ENCODE data around the gene ONECUT3. TPM values are rescaled to one million over a fixed set of nuclear protein-coding genes. Genes with fewer than 3 reads are reported as not detected.

The ONECUT3 gene
- total and polyA plus RNA-seq, 9 of the 15 experiments (the other 6 are each of a cell fraction or from before 2014, with no cell fraction given): not detected

DNA sequence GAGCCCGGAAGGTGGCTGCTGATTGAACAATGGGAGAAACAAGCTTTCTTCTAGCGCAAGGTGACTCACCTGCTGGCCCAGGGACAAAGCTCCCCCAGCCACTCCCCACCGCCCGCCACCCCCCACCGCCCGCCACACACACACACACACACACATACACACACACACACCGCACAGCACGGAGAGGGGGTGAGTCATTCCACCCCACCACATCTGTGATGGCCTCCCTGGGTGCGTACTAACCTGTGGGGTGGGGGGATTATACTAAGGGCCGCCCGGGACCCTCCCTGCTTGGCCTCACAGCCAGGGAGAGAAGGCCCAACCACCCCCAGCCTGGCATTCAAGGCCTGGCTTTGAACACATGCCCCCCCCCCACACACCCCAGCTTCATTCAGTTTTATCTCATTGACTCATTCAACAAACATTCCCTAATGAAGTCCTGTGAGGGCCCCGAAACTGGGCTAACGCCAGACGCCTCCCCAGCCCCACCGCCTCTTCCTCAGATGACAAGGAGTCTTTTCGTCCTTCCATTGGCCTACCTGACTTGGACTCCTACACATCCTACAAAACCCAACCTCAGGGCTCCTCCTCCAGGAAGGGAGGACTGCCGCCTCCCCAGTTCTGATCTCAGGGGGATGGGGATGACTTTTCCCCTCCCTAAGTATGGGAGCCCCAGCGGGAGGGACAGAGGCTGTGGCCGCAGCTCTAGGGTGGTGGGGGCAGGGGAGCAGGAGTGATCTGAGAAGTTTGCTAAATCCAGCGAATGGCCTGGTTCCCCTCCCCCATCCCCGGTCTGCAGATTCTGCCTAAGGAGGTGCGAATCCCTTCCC lies 5.8 kb upstream of the ONECUT3 start (continued):
- TF ChIP-seq LARP7 (IDR thresholded peaks at IDR 0.05) (no peak), HDAC3 (IDR thresholded peaks at IDR 0.05; ENCODE audit: borderline replicate concordance, partially characterized antibody) (no peak), ZNF143 (CRISPR knock-in tag; IDR thresholded peaks at IDR 0.05) (no peak), CBX5 (IDR thresholded peaks at IDR 0.05; ENCODE audit: borderline replicate concordance, low read depth) (peak; percentile 51; the same call in 1 of the 2 replicates), PTRF (tag; IDR thresholded peaks at IDR 0.05) (no peak), TAL1 (IDR thresholded peaks at IDR 0.05) (no peak), BRD9 (IDR thresholded peaks at IDR 0.05; ENCODE audit: low read depth, partially characterized antibody) (no peak), ZNF76 (CRISPR knock-in tag; IDR thresholded peaks at IDR 0.05; ENCODE audit: borderline replicate concordance) (no peak), NRF1 (conservative IDR thresholded peaks at IDR 0.05 in 1 of 2, IDR thresholded peaks at IDR 0.05 in 1 of 2) (peak in 1 of 2 experiments; percentile 37; a peak in 2 of 4 replicates), FUS (optimal IDR thresholded peaks at IDR 0.05; ENCODE audit: low read depth, low read length) (no peak), NR2C1 (IDR thresholded peaks at IDR 0.05) (no peak; the same call in 1 of the 2 replicates), NR2C1 (tag; IDR thresholded peaks at IDR 0.05) (no peak), ZNF561 (CRISPR knock-in tag; conservative IDR thresholded peaks at IDR 0.05) (no peak), FOXP1 (CRISPR knock-in tag; IDR thresholded peaks at IDR 0.05) (no peak)
- TF ChIP-seq, protein P1, sequence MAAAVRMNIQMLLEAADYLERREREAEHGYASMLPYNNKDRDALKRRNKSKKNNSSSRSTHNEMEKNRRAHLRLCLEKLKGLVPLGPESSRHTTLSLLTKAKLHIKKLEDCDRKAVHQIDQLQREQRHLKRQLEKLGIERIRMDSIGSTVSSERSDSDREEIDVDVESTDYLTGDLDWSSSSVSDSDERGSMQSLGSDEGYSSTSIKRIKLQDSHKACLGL (CRISPR knock-in tag; IDR thresholded peaks at IDR 0.05; ENCODE audit: borderline replicate concordance, poor library complexity, severe bottlenecking): no peak
- TF ChIP-seq, protein P2, sequence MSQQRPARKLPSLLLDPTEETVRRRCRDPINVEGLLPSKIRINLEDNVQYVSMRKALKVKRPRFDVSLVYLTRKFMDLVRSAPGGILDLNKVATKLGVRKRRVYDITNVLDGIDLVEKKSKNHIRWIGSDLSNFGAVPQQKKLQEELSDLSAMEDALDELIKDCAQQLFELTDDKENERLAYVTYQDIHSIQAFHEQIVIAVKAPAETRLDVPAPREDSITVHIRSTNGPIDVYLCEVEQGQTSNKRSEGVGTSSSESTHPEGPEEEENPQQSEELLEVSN (IDR thresholded peaks at IDR 0.05; ENCODE audit: borderline replicate concordance in 1 of 2, extremely low read depth in 1 of 2, insufficient read depth in 1 of 2, insufficient read length in 1 of 2, low read depth in 1 of 2, low read length in 1 of 2, poor library complexity in 1 of 2, severe bottlenecking in 1 of 2): peak in 1 of 2 experiments; percentile 15
- TF ChIP-seq, protein P3, sequence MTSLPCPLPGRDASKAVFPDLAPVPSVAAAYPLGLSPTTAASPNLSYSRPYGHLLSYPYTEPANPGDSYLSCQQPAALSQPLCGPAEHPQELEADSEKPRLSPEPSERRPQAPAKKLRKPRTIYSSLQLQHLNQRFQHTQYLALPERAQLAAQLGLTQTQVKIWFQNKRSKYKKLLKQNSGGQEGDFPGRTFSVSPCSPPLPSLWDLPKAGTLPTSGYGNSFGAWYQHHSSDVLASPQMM (CRISPR knock-in tag; IDR thresholded peaks at IDR 0.05): no peak
- TF ChIP-seq, protein P4, sequence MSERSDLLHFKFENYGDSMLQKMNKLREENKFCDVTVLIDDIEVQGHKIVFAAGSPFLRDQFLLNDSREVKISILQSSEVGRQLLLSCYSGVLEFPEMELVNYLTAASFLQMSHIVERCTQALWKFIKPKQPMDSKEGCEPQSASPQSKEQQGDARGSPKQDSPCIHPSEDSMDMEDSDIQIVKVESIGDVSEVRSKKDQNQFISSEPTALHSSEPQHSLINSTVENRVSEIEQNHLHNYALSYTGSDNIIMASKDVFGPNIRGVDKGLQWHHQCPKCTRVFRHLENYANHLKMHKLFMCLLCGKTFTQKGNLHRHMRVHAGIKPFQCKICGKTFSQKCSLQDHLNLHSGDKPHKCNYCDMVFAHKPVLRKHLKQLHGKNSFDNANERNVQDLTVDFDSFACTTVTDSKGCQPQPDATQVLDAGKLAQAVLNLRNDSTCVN (CRISPR knock-in tag; IDR thresholded peaks at IDR 0.05): no peak
- TF ChIP-seq, protein P5, sequence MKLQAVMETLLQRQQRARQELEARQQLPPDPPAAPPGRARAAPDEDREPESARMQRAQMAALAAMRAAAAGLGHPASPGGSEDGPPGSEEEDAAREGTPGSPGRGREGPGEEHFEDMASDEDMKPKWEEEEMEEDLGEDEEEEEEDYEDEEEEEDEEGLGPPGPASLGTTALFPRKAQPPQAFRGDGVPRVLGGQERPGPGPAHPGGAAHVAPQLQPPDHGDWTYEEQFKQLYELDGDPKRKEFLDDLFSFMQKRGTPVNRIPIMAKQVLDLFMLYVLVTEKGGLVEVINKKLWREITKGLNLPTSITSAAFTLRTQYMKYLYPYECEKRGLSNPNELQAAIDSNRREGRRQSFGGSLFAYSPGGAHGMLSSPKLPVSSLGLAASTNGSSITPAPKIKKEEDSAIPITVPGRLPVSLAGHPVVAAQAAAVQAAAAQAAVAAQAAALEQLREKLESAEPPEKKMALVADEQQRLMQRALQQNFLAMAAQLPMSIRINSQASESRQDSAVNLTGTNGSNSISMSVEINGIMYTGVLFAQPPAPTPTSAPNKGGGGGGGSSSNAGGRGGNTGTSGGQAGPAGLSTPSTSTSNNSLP (IDR thresholded peaks at IDR 0.05; ENCODE audit: borderline replicate concordance, low read depth, low read length): peak; percentile 55; the same call in 1 of the 2 replicates
- TF ChIP-seq, protein P6, sequence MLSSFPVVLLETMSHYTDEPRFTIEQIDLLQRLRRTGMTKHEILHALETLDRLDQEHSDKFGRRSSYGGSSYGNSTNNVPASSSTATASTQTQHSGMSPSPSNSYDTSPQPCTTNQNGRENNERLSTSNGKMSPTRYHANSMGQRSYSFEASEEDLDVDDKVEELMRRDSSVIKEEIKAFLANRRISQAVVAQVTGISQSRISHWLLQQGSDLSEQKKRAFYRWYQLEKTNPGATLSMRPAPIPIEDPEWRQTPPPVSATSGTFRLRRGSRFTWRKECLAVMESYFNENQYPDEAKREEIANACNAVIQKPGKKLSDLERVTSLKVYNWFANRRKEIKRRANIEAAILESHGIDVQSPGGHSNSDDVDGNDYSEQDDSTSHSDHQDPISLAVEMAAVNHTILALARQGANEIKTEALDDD (IDR thresholded peaks at IDR 0.05): no peak
- TF ChIP-seq, protein P7, sequence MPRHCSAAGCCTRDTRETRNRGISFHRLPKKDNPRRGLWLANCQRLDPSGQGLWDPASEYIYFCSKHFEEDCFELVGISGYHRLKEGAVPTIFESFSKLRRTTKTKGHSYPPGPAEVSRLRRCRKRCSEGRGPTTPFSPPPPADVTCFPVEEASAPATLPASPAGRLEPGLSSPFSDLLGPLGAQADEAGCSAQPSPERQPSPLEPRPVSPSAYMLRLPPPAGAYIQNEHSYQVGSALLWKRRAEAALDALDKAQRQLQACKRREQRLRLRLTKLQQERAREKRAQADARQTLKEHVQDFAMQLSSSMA (CRISPR knock-in tag; IDR thresholded peaks at IDR 0.05): no peak
